SU-DHL-6 (cell line): Measurements from ENCODE around the gene RUVBL1.

Source experiments
- CTCF ChIP-seq: fragments of 200-600 bp; sonication (generic); IDR thresholded peaks from one replicate; pipeline ENCODE4 v1.5.1; 2017; ENCODE audit warnings: antibody characterized with exemption, mild to moderate bottlenecking, low read length, moderate library complexity; ENCODE audit not compliant: insufficient read depth, poor library complexity, severe bottlenecking
- EZH2phosphoT487 ChIP-seq: fragments of 200-600 bp; sonication (generic), shearing (Covaris generic); conservative IDR thresholded peaks from 2 replicates; pipeline ENCODE4 v1.6.1; 2018; ENCODE audit warnings: mild to moderate bottlenecking, antibody characterized with exemption, low read length, moderate library complexity, mixed read lengths

DNA sequence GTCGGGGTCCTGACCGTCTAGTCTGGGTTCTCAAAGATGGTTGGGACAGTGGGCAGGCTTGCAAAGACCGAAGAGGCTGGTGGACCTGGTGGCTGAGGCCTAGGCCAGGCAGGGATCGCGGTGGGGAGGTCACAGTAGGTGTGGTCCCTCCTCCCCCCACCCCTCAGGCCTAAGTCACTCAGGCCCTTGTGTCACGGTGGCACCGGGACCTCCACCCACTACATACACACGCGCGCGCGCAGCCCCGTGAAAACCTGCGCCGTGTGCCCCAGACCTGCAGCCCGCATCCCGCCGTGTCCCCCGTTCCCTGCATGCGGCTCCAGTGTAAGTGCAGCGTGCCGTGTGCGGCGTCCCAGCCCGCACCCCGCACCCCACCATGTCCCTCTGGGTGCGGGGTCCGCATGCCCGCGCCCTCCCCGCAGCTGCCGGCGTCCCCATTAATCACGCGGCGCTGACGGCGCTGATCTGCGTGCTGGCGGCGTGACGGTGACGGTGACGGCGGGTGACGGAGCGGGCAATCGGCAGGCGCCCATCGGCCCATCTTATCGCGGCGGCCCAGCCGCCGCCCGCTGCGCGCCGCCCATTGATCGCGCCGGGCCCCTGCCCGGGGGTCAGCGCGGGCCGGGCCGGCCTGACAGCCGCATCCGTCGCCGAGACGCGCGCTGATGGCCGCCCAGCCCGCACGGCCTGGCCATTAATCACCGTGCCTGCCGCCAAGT is 47.0 kb downstream of the RUVBL1 start:
- TF ChIP-seq CTCF: no peak
- TF ChIP-seq EZH2phosphoT487: no peak
